ENCODE measurements around the gene TRIM2. TPM values are rescaled to one million over a fixed set of nuclear protein-coding genes. Genes with fewer than 3 reads are reported as not detected.

TRIM2 gene
- polyA plus RNA-seq, 4 donors: 17.8 to 107 (median 22.1) TPM

DNA sequence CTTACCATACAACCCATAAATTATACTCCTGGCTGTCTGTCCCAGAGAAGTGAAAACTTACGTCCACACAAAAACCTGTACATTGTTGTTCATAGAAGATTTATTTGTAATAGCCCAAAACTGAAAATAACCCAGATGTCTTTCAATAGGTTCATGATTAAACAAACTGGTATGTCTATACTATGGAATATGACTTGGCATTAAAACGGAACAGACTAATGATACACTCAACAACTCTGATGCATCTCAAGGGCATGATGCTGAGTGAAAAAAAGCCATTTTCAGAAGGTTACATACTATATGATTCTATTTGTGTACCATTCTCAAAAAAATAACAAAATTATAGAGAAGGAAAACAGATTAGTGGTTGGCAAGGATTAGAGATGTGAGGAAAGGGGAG lies 128.7 kb downstream of the TRIM2 start:
- FAIRE-seq: no peak
- 91 to 94% (median 93%) methylated on average over 2 of the region's 2 CpGs for WGBS, 3 donors
- Histone ChIP-seq H3K4me3 (ENCODE audit: low read depth in 1 of 3, low read length in 3 of 3) (no peak overlapping the region), H3K4me1 (ENCODE audit: control insufficient read depth in 3 of 3, insufficient read depth in 2 of 3, low read depth in 1 of 3, low read length in 2 of 3) (no peaks in the 10 kb centered on the region), H3K27ac (ENCODE audit: low read depth in 1 of 3, low read length in 2 of 3) (no peak overlapping the region), H3K27me3 (ENCODE audit: control insufficient read depth in 3 of 3, insufficient read depth in 3 of 3, low read length in 3 of 3) (no peaks in the 10 kb centered on the region), H3K9me3 (ENCODE audit: control insufficient read depth in 2 of 2, insufficient read depth in 1 of 2, low read depth in 1 of 2, low read length in 1 of 2) (no peaks in the 10 kb centered on the region), H3K36me3 (ENCODE audit: control insufficient read depth in 3 of 3, insufficient read depth in 2 of 3, low read depth in 1 of 3, low read length in 3 of 3) (peaks cover 3 to 10% (median 5%) of the 10 kb centered on the region in 3 donors)
- DNase-seq: no peak

GRCh38 chr4:153333874-153334273 lies 129.6 kb downstream of the TRIM2 start:
- Histone ChIP-seq H3K27ac (ENCODE audit: low read depth in 1 of 3, low read length in 2 of 3) (no peak overlapping the region), H3K4me1 (ENCODE audit: control insufficient read depth in 3 of 3, insufficient read depth in 2 of 3, low read depth in 1 of 3, low read length in 2 of 3) (no peaks in the 10 kb centered on the region), H3K27me3 (ENCODE audit: control insufficient read depth in 3 of 3, insufficient read depth in 3 of 3, low read length in 3 of 3) (no peaks in the 10 kb centered on the region), H3K9me3 (ENCODE audit: control insufficient read depth in 2 of 2, insufficient read depth in 1 of 2, low read depth in 1 of 2, low read length in 1 of 2) (no peaks in the 10 kb centered on the region), H3K36me3 (ENCODE audit: control insufficient read depth in 3 of 3, insufficient read depth in 2 of 3, low read depth in 1 of 3, low read length in 3 of 3) (peaks cover 2 to 10% (median 3%) of the 10 kb centered on the region in 3 donors), H3K4me3 (ENCODE audit: low read depth in 1 of 3, low read length in 3 of 3) (no peak overlapping the region)
- FAIRE-seq (no peak), DNase-seq (no peak)

- H3K27ac ChIP-seq (ENCODE audit: low read depth in 1 of 3, low read length in 2 of 3): no peak overlapping the region
- FAIRE-seq (no peak), DNase-seq (no peak)
- WGBS, 3 donors: 61 to 81% (median 67%) methylated on average over 4 of the region's 4 CpGs
- H3K27me3 ChIP-seq (ENCODE audit: control insufficient read depth in 3 of 3, insufficient read depth in 3 of 3, low read length in 3 of 3): no peaks in the 10 kb centered on the region
- no peaks in the 10 kb centered on the region for H3K4me1 ChIP-seq (ENCODE audit: control insufficient read depth in 3 of 3, insufficient read depth in 2 of 3, low read depth in 1 of 3, low read length in 2 of 3)
- no peaks in the 10 kb centered on the region for H3K9me3 ChIP-seq (ENCODE audit: control insufficient read depth in 2 of 2, insufficient read depth in 1 of 2, low read depth in 1 of 2, low read length in 1 of 2)
- no peak overlapping the region for H3K4me3 ChIP-seq (ENCODE audit: low read depth in 1 of 3, low read length in 3 of 3)
- H3K36me3 ChIP-seq (ENCODE audit: control insufficient read depth in 3 of 3, insufficient read depth in 2 of 3, low read depth in 1 of 3, low read length in 3 of 3): peaks cover 0 to 17% (median 3%) of the 10 kb centered on the region in 3 donors
Measured at GRCh38 chr4:153335665-153336064, 131.4 kb downstream of the TRIM2 start.

- Histone ChIP-seq H3K27ac (ENCODE audit: low read depth in 1 of 3, low read length in 2 of 3) (no peak overlapping the region), H3K27me3 (ENCODE audit: control insufficient read depth in 3 of 3, insufficient read depth in 3 of 3, low read length in 3 of 3) (no peaks in the 10 kb centered on the region), H3K4me3 (ENCODE audit: low read depth in 1 of 3, low read length in 3 of 3) (no peak overlapping the region), H3K9me3 (ENCODE audit: control insufficient read depth in 2 of 2, insufficient read depth in 1 of 2, low read depth in 1 of 2, low read length in 1 of 2) (no peaks in the 10 kb centered on the region), H3K4me1 (ENCODE audit: control insufficient read depth in 3 of 3, insufficient read depth in 2 of 3, low read depth in 1 of 3, low read length in 2 of 3) (no peaks in the 10 kb centered on the region), H3K36me3 (ENCODE audit: control insufficient read depth in 3 of 3, insufficient read depth in 2 of 3, low read depth in 1 of 3, low read length in 3 of 3) (peaks cover 0 to 13% (median 3%) of the 10 kb centered on the region in 3 donors)
- DNase-seq (no peak), FAIRE-seq (no peak)
- WGBS, 3 donors: 83 to 89% (median 85%) methylated on average over 4 of the region's 4 CpGs
Measured at GRCh38 chr4:153337686-153338085, 133.4 kb downstream of the TRIM2 start.

GRCh38 chr4:153341575-153342090 lies 137.4 kb downstream of the TRIM2 start:
- H3K4me3 ChIP-seq (ENCODE audit: low read depth in 1 of 3, low read length in 3 of 3): no peak overlapping the region
- DNase-seq (peak; percentile 11 to 46), FAIRE-seq (no peak)
- H3K27me3 ChIP-seq (ENCODE audit: control insufficient read depth in 3 of 3, insufficient read depth in 3 of 3, low read length in 3 of 3): no peaks in the 10 kb centered on the region
- peaks cover 0 to 13% (median 0%) of the 10 kb centered on the region in 3 donors for H3K36me3 ChIP-seq (ENCODE audit: control insufficient read depth in 3 of 3, insufficient read depth in 2 of 3, low read depth in 1 of 3, low read length in 3 of 3)
- no peaks in the 10 kb centered on the region for H3K9me3 ChIP-seq (ENCODE audit: control insufficient read depth in 2 of 2, insufficient read depth in 1 of 2, low read depth in 1 of 2, low read length in 1 of 2)
- no peak overlapping the region for H3K27ac ChIP-seq (ENCODE audit: low read depth in 1 of 3, low read length in 2 of 3)
- 38 to 47% (median 41%) methylated on average over 5 of the region's 5 CpGs for WGBS, 3 donors
- peaks cover 0 to 4% (median 2%) of the 10 kb centered on the region in 3 donors for H3K4me1 ChIP-seq (ENCODE audit: control insufficient read depth in 3 of 3, insufficient read depth in 2 of 3, low read depth in 1 of 3, low read length in 2 of 3)

DNA sequence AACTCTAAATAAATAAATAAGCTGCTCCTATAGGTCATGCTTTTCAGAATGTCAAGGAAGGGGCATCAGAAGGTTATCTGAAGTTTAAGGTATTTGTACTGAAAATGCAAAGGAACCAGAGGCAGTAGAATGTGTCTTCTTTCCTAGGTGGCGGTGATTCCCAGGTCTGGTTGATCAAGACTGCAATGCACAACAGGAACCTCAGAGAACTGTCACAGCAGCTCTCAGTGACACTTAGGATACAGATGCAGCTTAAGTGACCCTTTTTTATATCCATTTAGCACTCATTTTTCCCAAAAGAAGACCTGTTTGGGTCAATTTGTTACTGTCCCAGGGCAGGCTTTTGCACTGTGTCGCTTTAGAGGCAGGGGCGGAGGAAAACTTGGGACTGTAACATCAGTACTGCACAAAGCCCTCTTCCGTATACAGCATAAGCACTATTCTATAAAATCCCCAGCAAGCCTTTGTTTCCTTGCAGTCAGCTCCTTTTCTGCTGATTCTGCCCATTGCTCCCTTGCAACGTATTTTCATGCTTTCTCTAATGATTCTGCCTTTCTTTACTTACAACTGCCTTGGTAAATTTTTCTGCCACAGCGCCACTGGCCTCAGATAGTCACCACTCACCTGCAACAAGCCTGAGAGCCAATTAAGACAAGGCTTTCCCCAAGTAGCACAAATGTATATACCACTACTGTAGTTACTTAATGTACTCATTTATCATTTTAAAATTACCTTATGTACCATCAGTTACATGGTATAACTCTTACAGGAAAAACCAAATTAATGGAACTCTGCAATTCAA lies 138.7 kb downstream of the TRIM2 start:
- WGBS, 3 donors: 87 to 92% (median 92%) methylated on average over 6 of the region's 6 CpGs
- no peak overlapping the region for H3K27ac ChIP-seq (ENCODE audit: low read depth in 1 of 3, low read length in 2 of 3)
- no peak for FAIRE-seq

DNA sequence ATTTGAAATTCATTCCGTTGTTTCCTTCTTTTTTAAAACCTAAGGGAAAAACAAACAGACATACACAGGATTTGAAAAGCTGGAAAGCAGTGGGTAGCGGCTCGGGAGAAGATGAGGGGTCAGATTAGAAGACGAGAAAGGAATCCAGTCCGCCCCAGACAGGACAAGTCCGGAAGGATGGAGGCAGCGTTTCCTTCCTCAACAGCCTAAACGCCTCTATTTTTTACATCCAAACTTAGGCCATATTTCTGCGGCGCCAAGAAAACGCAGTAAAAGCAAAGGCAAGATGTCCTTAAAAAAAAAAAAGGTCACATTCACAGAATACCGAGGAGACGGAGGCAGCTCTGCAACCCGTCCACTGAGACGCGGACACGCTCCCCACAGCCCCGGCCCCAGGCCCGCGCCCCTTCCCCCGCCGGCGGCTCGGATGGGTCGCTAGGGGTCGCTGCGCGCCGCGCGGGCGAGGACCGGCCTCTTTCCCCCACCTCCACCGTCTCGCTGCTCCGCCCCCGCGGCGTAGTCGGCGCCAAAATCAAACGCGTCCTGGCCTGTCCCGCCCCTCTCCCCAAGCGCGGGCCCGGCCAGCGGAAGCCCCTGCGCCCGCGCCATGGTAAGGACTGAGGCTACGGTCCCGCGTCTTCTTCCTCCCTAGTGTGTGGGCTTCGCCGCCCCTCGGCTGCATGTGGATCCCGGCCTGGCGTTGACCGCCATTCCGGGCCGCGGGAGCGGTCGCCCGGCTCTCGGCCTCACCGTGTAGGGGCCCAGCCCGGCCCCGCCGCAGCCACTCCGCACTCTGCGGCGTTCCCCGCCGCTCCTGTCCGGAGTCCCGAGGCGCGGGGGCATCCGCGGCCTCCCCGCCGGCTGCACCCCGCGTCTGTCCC lies 140.1 kb downstream of the TRIM2 start, which contains the start of gene MND1:
MND1 (plus strand) TSS at position 558 of the 881 bp plus-strand sequence; CDS start at position 608, 50 bp downstream.
- no peaks in the 10 kb centered on the region for H3K27me3 ChIP-seq (ENCODE audit: control insufficient read depth in 3 of 3, insufficient read depth in 3 of 3, low read length in 3 of 3)
- WGBS, 3 donors: 1% methylated on average over 81 to 86 of the region's 86 CpGs
- H3K36me3 ChIP-seq (ENCODE audit: control insufficient read depth in 3 of 3, insufficient read depth in 2 of 3, low read depth in 1 of 3, low read length in 3 of 3): peaks cover 0 to 11% (median 0%) of the 10 kb centered on the region in 3 donors
- H3K9me3 ChIP-seq (ENCODE audit: control insufficient read depth in 2 of 2, insufficient read depth in 1 of 2, low read depth in 1 of 2, low read length in 1 of 2): no peaks in the 10 kb centered on the region
- H3K4me3 ChIP-seq (ENCODE audit: low read depth in 1 of 3, low read length in 3 of 3): peak within 1 kb of the TSS; percentile 60 to 68 (median 67)
- FAIRE-seq: no peak
- H3K4me1 ChIP-seq (ENCODE audit: control insufficient read depth in 3 of 3, insufficient read depth in 2 of 3, low read depth in 1 of 3, low read length in 2 of 3): peaks cover 0 to 6% (median 4%) of the 10 kb centered on the region in 3 donors
- H3K27ac ChIP-seq (ENCODE audit: low read depth in 1 of 3, low read length in 2 of 3): no peak within 1 kb of the TSS
- peak; percentile 73 to 91 for DNase-seq

More for the DNA sequence above, 138.7 kb downstream of the TRIM2 start:
- Histone ChIP-seq H3K36me3 (ENCODE audit: control insufficient read depth in 3 of 3, insufficient read depth in 2 of 3, low read depth in 1 of 3, low read length in 3 of 3) (peaks cover 0 to 11% (median 0%) of the 10 kb centered on the region in 3 donors), H3K9me3 (ENCODE audit: control insufficient read depth in 2 of 2, insufficient read depth in 1 of 2, low read depth in 1 of 2, low read length in 1 of 2) (no peaks in the 10 kb centered on the region), H3K4me3 (ENCODE audit: low read depth in 1 of 3, low read length in 3 of 3) (no peak overlapping the region), H3K27me3 (ENCODE audit: control insufficient read depth in 3 of 3, insufficient read depth in 3 of 3, low read length in 3 of 3) (no peaks in the 10 kb centered on the region), H3K4me1 (ENCODE audit: control insufficient read depth in 3 of 3, insufficient read depth in 2 of 3, low read depth in 1 of 3, low read length in 2 of 3) (peaks cover 0 to 5% (median 4%) of the 10 kb centered on the region in 3 donors)
- DNase-seq: no peak
